Esophagus squamous epithelium (tissue), 4 donors: ENCODE data around the gene SIK3.

Experiments used
- POLR2A ChIP-seq, 4 donors: fragments of 450-650 bp; IDR thresholded peaks; one replicate each; pipeline ENCODE4 v1.6.1; 2017; ENCODE audit warnings: antibody characterized with exemption in 4 of 4, mild to moderate bottlenecking in 4 of 4, moderate library complexity in 3 of 4
- TF ChIP-seq, protein P1 (sequence below), 6 experiments: fragments of 450-650 bp in 4 of 6; fragments of 200-600 bp in 2 of 6; sonication (generic) in 2 of 6; IDR thresholded peaks; one replicate each; pipeline ENCODE4 v1.5.1; 2016 to 2019; ENCODE audit warnings: antibody characterized with exemption in 6 of 6, mild to moderate bottlenecking in 4 of 6, moderate library complexity in 4 of 6

DNA sequence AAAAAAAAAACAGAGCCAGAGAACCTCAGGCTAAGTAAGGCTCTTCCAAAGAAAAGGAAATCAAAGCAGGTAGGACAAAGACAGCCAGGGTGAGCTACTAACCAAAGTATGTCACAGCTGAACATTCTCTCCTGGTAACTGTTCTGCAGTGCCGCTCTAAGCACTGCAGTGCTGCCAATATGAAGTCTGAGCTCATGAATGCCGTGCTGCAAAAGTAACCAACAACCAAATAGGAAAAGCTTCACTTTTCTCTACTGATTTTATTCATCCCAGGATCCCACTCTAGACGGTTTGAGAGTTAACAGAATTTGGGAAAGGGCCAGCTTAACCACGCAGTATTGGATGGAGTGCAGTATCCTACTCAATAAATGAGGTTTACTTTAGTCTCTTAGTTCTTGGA lies 3.5 kb downstream of the SIK3 start:
- TF ChIP-seq POLR2A (IDR thresholded peaks at IDR 0.05), result no peak
- TF ChIP-seq, protein P1, sequence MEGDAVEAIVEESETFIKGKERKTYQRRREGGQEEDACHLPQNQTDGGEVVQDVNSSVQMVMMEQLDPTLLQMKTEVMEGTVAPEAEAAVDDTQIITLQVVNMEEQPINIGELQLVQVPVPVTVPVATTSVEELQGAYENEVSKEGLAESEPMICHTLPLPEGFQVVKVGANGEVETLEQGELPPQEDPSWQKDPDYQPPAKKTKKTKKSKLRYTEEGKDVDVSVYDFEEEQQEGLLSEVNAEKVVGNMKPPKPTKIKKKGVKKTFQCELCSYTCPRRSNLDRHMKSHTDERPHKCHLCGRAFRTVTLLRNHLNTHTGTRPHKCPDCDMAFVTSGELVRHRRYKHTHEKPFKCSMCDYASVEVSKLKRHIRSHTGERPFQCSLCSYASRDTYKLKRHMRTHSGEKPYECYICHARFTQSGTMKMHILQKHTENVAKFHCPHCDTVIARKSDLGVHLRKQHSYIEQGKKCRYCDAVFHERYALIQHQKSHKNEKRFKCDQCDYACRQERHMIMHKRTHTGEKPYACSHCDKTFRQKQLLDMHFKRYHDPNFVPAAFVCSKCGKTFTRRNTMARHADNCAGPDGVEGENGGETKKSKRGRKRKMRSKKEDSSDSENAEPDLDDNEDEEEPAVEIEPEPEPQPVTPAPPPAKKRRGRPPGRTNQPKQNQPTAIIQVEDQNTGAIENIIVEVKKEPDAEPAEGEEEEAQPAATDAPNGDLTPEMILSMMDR (IDR thresholded peaks at IDR 0.05), result no peak
